Smooth muscle cell (in vitro differentiated cells): ENCODE data around the gene SLC51A. TPM values are rescaled to one million over a fixed set of nuclear protein-coding genes. Genes with fewer than 3 reads are reported as not detected.

Source experiments
- DNase-seq: peaks from one replicate; lab custom pipeline; 2025; ENCODE audit not compliant: unreplicated experiment; lab: John Stamatoyannopoulos, UW
- H2AFZ ChIP-seq: fragments of 200-600 bp; sonication (generic); 2 replicates; pipeline ENCODE4 v1.6.0; 2016; ENCODE audit warnings: antibody characterized with exemption, low read depth, mild to moderate bottlenecking
- H3F3A ChIP-seq: fragments of 200-600 bp; sonication (generic); 2 replicates; pipeline ENCODE4 v1.6.0; 2017; ENCODE audit warnings: antibody characterized with exemption, low read depth
- H3K27ac ChIP-seq: fragments of 200-600 bp; sonication (generic); 2 replicates; pipeline ENCODE4 v1.5.1; 2016; ENCODE audit warnings: low read depth, mild to moderate bottlenecking
- H3K27me3 ChIP-seq: fragments of 200-600 bp; sonication (generic); 2 replicates; pipeline ENCODE4 v1.6.1; 2016; ENCODE audit warnings: low read depth, mild to moderate bottlenecking
- H3K36me3 ChIP-seq: fragments of 200-600 bp; sonication (generic); 2 replicates; pipeline ENCODE4 v1.5.1; 2016; ENCODE audit warnings: low read depth
- H3K4me1 ChIP-seq: fragments of 200-600 bp; sonication (generic); 2 replicates; pipeline ENCODE4 v1.5.1; 2016; ENCODE audit warnings: low read depth
- H3K4me2 ChIP-seq: fragments of 200-600 bp; sonication (generic); 2 replicates; pipeline ENCODE4 v1.6.0; 2016; ENCODE audit warnings: mild to moderate bottlenecking
- H3K4me3 ChIP-seq: fragments of 200-600 bp; sonication (generic); 2 replicates; pipeline ENCODE4 v1.5.1; 2016; ENCODE audit warnings: mild to moderate bottlenecking
- H3K79me2 ChIP-seq: fragments of 200-600 bp; sonication (generic); 2 replicates; pipeline ENCODE4 v1.6.0; 2016; ENCODE audit warnings: low read depth, mild to moderate bottlenecking
- H3K9ac ChIP-seq: fragments of 200-600 bp; sonication (generic); 2 replicates; pipeline ENCODE4 v1.6.0; 2016; ENCODE audit warnings: low read depth
- H3K9me3 ChIP-seq: fragments of 200-600 bp; sonication (generic); replicated peaks from 2 replicates; pipeline ENCODE4 v1.5.1; 2016; ENCODE audit warnings: low read depth
- H4K20me1 ChIP-seq: fragments of 200-600 bp; sonication (generic); 2 replicates; pipeline ENCODE4 v1.6.0; 2016; ENCODE audit warnings: low read depth
- WGBS: methylation state at CpG from one replicate; pipeline ENCODE4 v1.1.7; 2016; ENCODE audit warnings: low lambda C conversion rate; 5-methylcytosine and 5-hydroxymethylcytosine counted together
- polyA plus RNA-seq: library from polyadenylated mRNA; unstranded; fragments of >200 nt; fragmentation: Nextera tagmentation; extraction: Ambion mirVana; gene quantifications from 2 replicates; pipeline ENCODE4 v1.2.1, GENCODE V29; 2016
- total RNA-seq: library from RNA; depleted of rRNA; stranded (reverse); fragments of >200 nt; gene quantifications from 2 replicates; pipeline ENCODE4 v1.2.3, GENCODE V29; 2014
- TF ChIP-seq, protein P1 (sequence below): fragments of 200-600 bp; sonication (generic); IDR thresholded peaks from 2 replicates; pipeline ENCODE4 v1.5.1; 2017; ENCODE audit warnings: borderline replicate concordance, mild to moderate bottlenecking, antibody characterized with exemption; ENCODE audit not compliant: insufficient read depth, poor library complexity, severe bottlenecking

SLC51A gene
- total and polyA plus RNA-seq, 2 experiments from 2014 or later, result 1.8 TPM; not detected in 1

DNA sequence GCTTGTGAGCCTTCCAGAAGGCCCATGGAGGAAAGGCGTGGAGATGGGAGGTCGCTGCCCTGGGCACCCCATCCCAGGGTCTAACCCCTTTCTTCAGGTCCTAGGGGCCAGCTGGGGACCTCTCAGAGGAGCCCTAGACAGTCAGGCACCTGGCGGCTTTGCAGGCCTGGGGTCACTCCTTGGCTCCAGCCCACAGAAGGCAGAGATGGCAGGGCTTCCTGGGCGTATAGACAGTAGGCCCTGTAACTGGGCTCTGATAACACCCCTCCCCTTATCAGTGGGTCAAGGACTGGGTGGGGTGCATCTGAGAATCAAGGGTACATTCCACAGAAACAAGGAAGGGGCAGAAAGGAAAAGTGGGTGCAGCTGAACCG lies 21.8 kb upstream of the SLC51A start:
- Histone ChIP-seq H3K4me2 (no peak overlapping the region), H3K4me1 (no peaks in the 10 kb centered on the region), H3K9ac (no peak overlapping the region), H3K36me3 (no peaks in the 10 kb centered on the region), H3K4me3 (no peak overlapping the region), H3K27ac (no peak overlapping the region), H3F3A (no peaks in the 10 kb centered on the region), H3K79me2 (no peaks in the 10 kb centered on the region), H4K20me1 (no peaks in the 10 kb centered on the region), H3K27me3 (no peaks in the 10 kb centered on the region), H3K9me3 (no peaks in the 10 kb centered on the region), H2AFZ (no peak overlapping the region)
- WGBS, result 94% methylated on average over 5 of the region's 5 CpGs
- no peak for DNase-seq
- TF ChIP-seq, protein P1, sequence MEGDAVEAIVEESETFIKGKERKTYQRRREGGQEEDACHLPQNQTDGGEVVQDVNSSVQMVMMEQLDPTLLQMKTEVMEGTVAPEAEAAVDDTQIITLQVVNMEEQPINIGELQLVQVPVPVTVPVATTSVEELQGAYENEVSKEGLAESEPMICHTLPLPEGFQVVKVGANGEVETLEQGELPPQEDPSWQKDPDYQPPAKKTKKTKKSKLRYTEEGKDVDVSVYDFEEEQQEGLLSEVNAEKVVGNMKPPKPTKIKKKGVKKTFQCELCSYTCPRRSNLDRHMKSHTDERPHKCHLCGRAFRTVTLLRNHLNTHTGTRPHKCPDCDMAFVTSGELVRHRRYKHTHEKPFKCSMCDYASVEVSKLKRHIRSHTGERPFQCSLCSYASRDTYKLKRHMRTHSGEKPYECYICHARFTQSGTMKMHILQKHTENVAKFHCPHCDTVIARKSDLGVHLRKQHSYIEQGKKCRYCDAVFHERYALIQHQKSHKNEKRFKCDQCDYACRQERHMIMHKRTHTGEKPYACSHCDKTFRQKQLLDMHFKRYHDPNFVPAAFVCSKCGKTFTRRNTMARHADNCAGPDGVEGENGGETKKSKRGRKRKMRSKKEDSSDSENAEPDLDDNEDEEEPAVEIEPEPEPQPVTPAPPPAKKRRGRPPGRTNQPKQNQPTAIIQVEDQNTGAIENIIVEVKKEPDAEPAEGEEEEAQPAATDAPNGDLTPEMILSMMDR, result no peak

DNA sequence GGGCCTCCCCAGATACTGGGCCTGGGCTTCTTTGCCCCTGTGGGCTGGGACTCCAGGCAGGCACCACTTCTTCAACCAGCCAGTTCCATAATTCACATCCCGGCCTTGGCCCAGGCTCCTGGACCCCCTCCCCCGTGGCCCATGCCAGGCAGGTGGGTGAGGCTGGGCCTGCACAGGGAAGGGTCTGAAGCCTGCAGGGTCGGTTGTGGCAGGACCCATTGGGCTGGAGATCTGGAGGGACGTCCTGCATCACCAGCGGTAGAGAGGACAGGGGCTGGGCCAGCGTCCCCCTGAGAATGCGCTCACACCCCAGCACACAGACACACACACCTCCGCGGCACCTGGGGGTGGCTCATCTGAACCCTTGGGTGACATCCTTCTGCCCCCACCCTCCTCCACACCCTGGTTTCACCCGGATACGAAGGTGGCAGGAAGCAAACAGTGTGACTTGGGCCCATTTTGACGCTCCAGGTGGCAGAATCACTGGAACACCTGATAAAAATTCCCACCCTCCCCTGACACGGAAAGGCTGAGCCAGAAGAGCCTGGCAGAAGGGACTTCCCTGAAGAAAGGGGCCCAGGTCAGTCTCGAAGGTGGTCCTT lies 20.6 kb upstream of the SLC51A start:
- DNase-seq, result no peak
- no peaks in the 10 kb centered on the region for H3K27me3 ChIP-seq
- H3K4me3 ChIP-seq, result no peak overlapping the region
- 94% methylated on average over 14 of the region's 14 CpGs for WGBS
- no peak overlapping the region for H3K4me2 ChIP-seq
- H3K9ac ChIP-seq, result no peak overlapping the region
- H4K20me1 ChIP-seq, result no peaks in the 10 kb centered on the region
- TF ChIP-seq, protein P1, result no peak
- H3K4me1 ChIP-seq, result no peaks in the 10 kb centered on the region
- no peaks in the 10 kb centered on the region for H3F3A ChIP-seq
- no peak overlapping the region for H3K27ac ChIP-seq
- H3K79me2 ChIP-seq, result no peaks in the 10 kb centered on the region
- no peak overlapping the region for H2AFZ ChIP-seq
- H3K36me3 ChIP-seq, result no peaks in the 10 kb centered on the region
- H3K9me3 ChIP-seq, result no peaks in the 10 kb centered on the region

DNA sequence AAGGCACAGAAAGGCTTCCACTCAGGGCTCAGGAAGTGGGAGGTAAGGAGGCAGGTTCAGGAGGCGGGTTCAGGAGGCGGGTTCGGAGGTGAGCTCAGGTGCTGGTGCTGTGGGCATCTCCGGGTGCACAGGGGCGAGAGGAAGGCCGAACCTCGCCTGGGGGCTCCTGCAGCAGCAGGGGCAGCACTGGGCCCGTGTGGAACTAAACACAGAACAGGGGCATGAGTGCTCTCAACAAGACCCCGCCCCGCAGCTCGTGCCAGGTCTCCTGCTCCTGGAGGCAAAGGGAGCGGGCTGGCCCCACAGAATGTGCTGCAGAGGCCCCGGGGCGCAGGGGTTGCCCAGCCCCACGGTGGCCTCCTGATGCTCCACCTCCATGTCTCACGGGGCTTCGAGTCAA lies 18.8 kb upstream of the SLC51A start:
- DNase-seq, result no peak
- 87% methylated on average over 17 of the region's 17 CpGs for WGBS
- TF ChIP-seq, protein P1, result no peak
- H3K4me1 ChIP-seq, result no peaks in the 10 kb centered on the region
- no peak overlapping the region for H3K4me2 ChIP-seq
- H3K9me3 ChIP-seq, result no peaks in the 10 kb centered on the region
- no peak overlapping the region for H2AFZ ChIP-seq
- H4K20me1 ChIP-seq, result no peaks in the 10 kb centered on the region
- no peak overlapping the region for H3K9ac ChIP-seq
- no peak overlapping the region for H3K27ac ChIP-seq
- H3K27me3 ChIP-seq, result no peaks in the 10 kb centered on the region
- no peaks in the 10 kb centered on the region for H3F3A ChIP-seq
- H3K4me3 ChIP-seq, result no peak overlapping the region
- no peaks in the 10 kb centered on the region for H3K36me3 ChIP-seq
- H3K79me2 ChIP-seq, result no peaks in the 10 kb centered on the region

DNA sequence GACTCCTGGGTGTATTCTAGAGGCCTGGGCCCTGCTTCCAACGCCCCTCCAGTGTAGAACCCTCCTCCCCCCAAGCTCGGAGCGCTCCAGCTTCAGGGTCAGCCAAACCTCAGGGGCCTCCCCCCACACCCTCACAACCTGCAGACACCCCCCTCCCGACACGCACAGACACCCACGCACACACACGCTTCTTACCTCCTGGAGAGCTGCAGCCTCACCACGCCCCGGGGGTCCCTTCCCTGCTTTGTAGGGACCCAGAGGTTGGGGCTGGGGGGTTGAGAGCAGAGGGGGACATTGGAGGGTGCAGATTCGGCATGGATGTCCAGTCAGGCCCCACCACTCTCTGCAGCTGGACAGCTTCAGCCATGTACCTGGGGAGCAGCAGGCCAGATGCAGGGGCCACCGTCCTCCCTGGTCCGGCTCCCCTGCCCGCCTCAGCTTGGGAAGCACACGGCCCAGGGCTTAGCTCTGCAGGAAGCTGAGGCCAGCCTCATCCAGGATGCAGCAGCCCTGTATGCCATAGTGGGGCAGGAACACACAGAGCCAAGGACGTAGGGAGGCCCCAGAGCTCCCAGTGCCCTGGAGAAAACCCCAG lies 18.2 kb upstream of the SLC51A start:
- H3F3A ChIP-seq, result no peaks in the 10 kb centered on the region
- no peaks in the 10 kb centered on the region for H3K36me3 ChIP-seq
- H3K27ac ChIP-seq, result no peak overlapping the region
- WGBS, result 91% methylated on average over 15 of the region's 15 CpGs
- no peaks in the 10 kb centered on the region for H3K9me3 ChIP-seq
- H3K4me1 ChIP-seq, result no peaks in the 10 kb centered on the region
- H3K4me3 ChIP-seq, result no peak overlapping the region
- no peak for DNase-seq
- H3K9ac ChIP-seq, result no peak overlapping the region
- H4K20me1 ChIP-seq, result no peaks in the 10 kb centered on the region
- no peaks in the 10 kb centered on the region for H3K27me3 ChIP-seq
- TF ChIP-seq, protein P1, result no peak
- H3K4me2 ChIP-seq, result no peak overlapping the region
- no peaks in the 10 kb centered on the region for H3K79me2 ChIP-seq
- H2AFZ ChIP-seq, result no peak overlapping the region
